ENCODE measurements around the gene NASP.

NASP gene

DNA sequence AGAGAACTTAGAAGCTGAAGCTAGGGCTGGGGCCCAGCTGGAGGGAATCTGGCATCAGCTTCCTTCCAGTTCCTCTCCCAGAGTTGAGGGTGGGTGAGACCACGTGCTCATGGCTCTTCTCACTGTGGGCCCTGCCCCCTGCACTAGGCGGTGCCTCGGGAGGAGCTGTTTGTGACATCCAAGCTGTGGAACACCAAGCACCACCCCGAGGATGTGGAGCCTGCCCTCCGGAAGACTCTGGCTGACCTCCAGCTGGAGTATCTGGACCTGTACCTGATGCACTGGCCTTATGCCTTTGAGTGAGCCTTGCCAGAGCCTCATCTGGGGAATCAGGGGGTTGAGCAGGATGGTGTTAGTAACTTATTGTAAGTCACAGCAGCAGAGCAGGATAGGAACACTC, 17.1 kb upstream of the NASP start:
- TF ChIP-seq EZH2 (IDR thresholded peaks at IDR 0.05; ENCODE audit: borderline replicate concordance, low read depth, low read length, severe bottlenecking), result no peak
- TF ChIP-seq, protein P1, sequence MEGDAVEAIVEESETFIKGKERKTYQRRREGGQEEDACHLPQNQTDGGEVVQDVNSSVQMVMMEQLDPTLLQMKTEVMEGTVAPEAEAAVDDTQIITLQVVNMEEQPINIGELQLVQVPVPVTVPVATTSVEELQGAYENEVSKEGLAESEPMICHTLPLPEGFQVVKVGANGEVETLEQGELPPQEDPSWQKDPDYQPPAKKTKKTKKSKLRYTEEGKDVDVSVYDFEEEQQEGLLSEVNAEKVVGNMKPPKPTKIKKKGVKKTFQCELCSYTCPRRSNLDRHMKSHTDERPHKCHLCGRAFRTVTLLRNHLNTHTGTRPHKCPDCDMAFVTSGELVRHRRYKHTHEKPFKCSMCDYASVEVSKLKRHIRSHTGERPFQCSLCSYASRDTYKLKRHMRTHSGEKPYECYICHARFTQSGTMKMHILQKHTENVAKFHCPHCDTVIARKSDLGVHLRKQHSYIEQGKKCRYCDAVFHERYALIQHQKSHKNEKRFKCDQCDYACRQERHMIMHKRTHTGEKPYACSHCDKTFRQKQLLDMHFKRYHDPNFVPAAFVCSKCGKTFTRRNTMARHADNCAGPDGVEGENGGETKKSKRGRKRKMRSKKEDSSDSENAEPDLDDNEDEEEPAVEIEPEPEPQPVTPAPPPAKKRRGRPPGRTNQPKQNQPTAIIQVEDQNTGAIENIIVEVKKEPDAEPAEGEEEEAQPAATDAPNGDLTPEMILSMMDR (IDR thresholded peaks at IDR 0.05; ENCODE audit: borderline replicate concordance, extremely low read depth, low read length, poor library complexity, severe bottlenecking), result no peak
- Histone ChIP-seq H3K27me3 (ENCODE audit: insufficient read depth, low read length, poor library complexity) (no peaks in the 10 kb centered on the region), H3K27ac (ENCODE audit: low read length) (no peak overlapping the region), H4K20me1 (ENCODE audit: insufficient read depth, low read length) (peaks cover 2% of the 10 kb centered on the region; the same call in 1 of the 2 replicates), H3K9me3 (ENCODE audit: insufficient read depth, low read length, severe bottlenecking) (no peaks in the 10 kb centered on the region), H3K4me3 (ENCODE audit: low read depth in 1 of 2, low read length in 2 of 2) (no peak overlapping the region), H3K79me2 (ENCODE audit: insufficient read depth, low read length) (peaks cover 3% of the 10 kb centered on the region; the same call in 1 of the 2 replicates), H3K36me3 (ENCODE audit: insufficient read depth, low read length) (peaks cover 75% of the 10 kb centered on the region), H3K4me2 (ENCODE audit: insufficient read depth, low read length) (no peak overlapping the region), H3K9ac (ENCODE audit: low read depth, low read length) (no peak overlapping the region), H3K4me1 (ENCODE audit: insufficient read depth, low read length) (no peaks in the 10 kb centered on the region), H2AFZ (ENCODE audit: low read depth, low read length) (no peak overlapping the region)
- DNase-seq, result no peak
- ATAC-seq (ENCODE audit: insufficient read depth, low read depth), result no peak

DNA sequence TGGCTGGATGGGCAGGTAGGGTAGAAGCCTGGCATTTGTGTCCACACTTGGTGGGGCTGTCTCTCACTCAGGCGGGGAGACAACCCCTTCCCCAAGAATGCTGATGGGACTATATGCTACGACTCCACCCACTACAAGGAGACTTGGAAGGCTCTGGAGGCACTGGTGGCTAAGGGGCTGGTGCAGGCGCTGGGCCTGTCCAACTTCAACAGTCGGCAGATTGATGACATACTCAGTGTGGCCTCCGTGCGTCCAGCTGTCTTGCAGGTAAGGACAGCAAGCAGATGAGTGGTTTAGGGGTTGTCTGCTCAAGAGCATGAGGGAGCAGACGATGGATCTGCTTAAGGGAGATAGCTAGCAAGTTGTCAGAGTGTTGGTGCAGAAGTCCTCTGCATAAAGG, 15.9 kb upstream of the NASP start:
- no peak overlapping the region for H2AFZ ChIP-seq (ENCODE audit: low read depth, low read length)
- ATAC-seq (ENCODE audit: insufficient read depth, low read depth) (no peak), DNase-seq (no peak)
- H3K79me2 ChIP-seq (ENCODE audit: insufficient read depth, low read length), result no peaks in the 10 kb centered on the region
- TF ChIP-seq, protein P1 (IDR thresholded peaks at IDR 0.05; ENCODE audit: borderline replicate concordance, extremely low read depth, low read length, poor library complexity, severe bottlenecking), result no peak
- TF ChIP-seq EZH2 (IDR thresholded peaks at IDR 0.05; ENCODE audit: borderline replicate concordance, low read depth, low read length, severe bottlenecking), result no peak
- no peak overlapping the region for H3K27ac ChIP-seq (ENCODE audit: low read length)
- peaks cover 64% of the 10 kb centered on the region for H3K36me3 ChIP-seq (ENCODE audit: insufficient read depth, low read length)
- H3K4me1 ChIP-seq (ENCODE audit: insufficient read depth, low read length), result no peaks in the 10 kb centered on the region
- H3K4me3 ChIP-seq (ENCODE audit: low read depth in 1 of 2, low read length in 2 of 2), result no peak overlapping the region
- no peaks in the 10 kb centered on the region; the same call in 1 of the 2 replicates for H4K20me1 ChIP-seq (ENCODE audit: insufficient read depth, low read length)
- H3K4me2 ChIP-seq (ENCODE audit: insufficient read depth, low read length), result no peak overlapping the region
- H3K9ac ChIP-seq (ENCODE audit: low read depth, low read length), result no peak overlapping the region
- H3K27me3 ChIP-seq (ENCODE audit: insufficient read depth, low read length, poor library complexity), result no peaks in the 10 kb centered on the region
- H3K9me3 ChIP-seq (ENCODE audit: insufficient read depth, low read length, severe bottlenecking), result no peaks in the 10 kb centered on the region

DNA sequence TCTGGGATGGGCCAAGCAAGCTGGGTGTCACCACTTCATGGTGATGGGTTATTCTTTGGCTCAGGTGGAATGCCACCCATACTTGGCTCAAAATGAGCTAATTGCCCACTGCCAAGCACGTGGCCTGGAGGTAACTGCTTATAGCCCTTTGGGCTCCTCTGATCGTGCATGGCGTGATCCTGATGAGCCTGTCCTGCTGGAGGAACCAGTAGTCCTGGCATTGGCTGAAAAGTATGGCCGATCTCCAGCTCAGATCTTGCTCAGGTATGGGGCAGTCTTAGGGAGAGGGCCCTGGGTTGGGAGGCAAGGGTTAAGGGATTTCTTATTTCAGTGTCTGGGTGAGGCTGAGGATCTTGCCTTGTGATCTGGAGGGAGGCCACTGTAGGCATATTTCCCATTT, 15.4 kb upstream of the NASP start:
- Histone ChIP-seq H3K9ac (ENCODE audit: low read depth, low read length) (no peak overlapping the region), H3K4me1 (ENCODE audit: insufficient read depth, low read length) (no peaks in the 10 kb centered on the region), H3K9me3 (ENCODE audit: insufficient read depth, low read length, severe bottlenecking) (no peaks in the 10 kb centered on the region), H3K79me2 (ENCODE audit: insufficient read depth, low read length) (no peaks in the 10 kb centered on the region), H3K4me2 (ENCODE audit: insufficient read depth, low read length) (no peak overlapping the region), H3K36me3 (ENCODE audit: insufficient read depth, low read length) (peaks cover 63% of the 10 kb centered on the region), H3K4me3 (ENCODE audit: low read depth in 1 of 2, low read length in 2 of 2) (no peak overlapping the region), H3K27ac (ENCODE audit: low read length) (no peak overlapping the region), H3K27me3 (ENCODE audit: insufficient read depth, low read length, poor library complexity) (no peaks in the 10 kb centered on the region), H4K20me1 (ENCODE audit: insufficient read depth, low read length) (no peaks in the 10 kb centered on the region; the same call in 1 of the 2 replicates), H2AFZ (ENCODE audit: low read depth, low read length) (no peak overlapping the region)
- no peak for ATAC-seq (ENCODE audit: insufficient read depth, low read depth)
- TF ChIP-seq EZH2 (IDR thresholded peaks at IDR 0.05; ENCODE audit: borderline replicate concordance, low read depth, low read length, severe bottlenecking), result no peak
- TF ChIP-seq, protein P1 (IDR thresholded peaks at IDR 0.05; ENCODE audit: borderline replicate concordance, extremely low read depth, low read length, poor library complexity, severe bottlenecking), result no peak
- DNase-seq, result no peak

DNA sequence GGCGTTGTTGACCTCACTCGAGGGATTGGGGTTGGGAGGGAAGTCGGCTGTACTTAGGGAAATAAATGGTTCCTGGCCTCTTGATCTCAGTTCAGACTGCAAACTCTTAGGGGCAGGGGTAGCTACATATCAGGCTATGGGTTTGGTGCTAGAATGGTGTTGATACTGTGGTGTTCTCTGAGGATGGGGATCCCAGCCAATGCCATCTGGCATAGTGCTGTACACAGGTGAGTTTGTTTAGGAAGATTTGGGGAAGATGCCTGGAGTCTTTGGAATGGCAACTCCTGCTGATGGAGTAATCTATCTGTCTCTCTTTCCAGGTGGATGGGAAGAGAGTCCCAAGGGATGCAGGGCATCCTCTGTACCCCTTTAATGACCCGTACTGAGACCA, 14.3 kb upstream of the NASP start:
- no peak overlapping the region for H3K4me3 ChIP-seq (ENCODE audit: low read depth in 1 of 2, low read length in 2 of 2)
- no peaks in the 10 kb centered on the region for H3K4me1 ChIP-seq (ENCODE audit: insufficient read depth, low read length)
- H3K27ac ChIP-seq (ENCODE audit: low read length), result no peak overlapping the region
- no peak overlapping the region for H3K4me2 ChIP-seq (ENCODE audit: insufficient read depth, low read length)
- H3K79me2 ChIP-seq (ENCODE audit: insufficient read depth, low read length), result no peaks in the 10 kb centered on the region
- H3K36me3 ChIP-seq (ENCODE audit: insufficient read depth, low read length), result peaks cover 54% of the 10 kb centered on the region
- ATAC-seq (ENCODE audit: insufficient read depth, low read depth) (no peak), DNase-seq (no peak)
- no peaks in the 10 kb centered on the region; the same call in 1 of the 2 replicates for H4K20me1 ChIP-seq (ENCODE audit: insufficient read depth, low read length)
- no peak overlapping the region for H3K9ac ChIP-seq (ENCODE audit: low read depth, low read length)
- no peak overlapping the region for H2AFZ ChIP-seq (ENCODE audit: low read depth, low read length)
- no peaks in the 10 kb centered on the region for H3K9me3 ChIP-seq (ENCODE audit: insufficient read depth, low read length, severe bottlenecking)
- H3K27me3 ChIP-seq (ENCODE audit: insufficient read depth, low read length, poor library complexity), result no peaks in the 10 kb centered on the region
- TF ChIP-seq, protein P1 (IDR thresholded peaks at IDR 0.05; ENCODE audit: borderline replicate concordance, extremely low read depth, low read length, poor library complexity, severe bottlenecking), result no peak
- no peak for TF ChIP-seq EZH2 (IDR thresholded peaks at IDR 0.05; ENCODE audit: borderline replicate concordance, low read depth, low read length, severe bottlenecking)

Data from DND-41 (cell line).